Uterus (tissue), 2 donors: ENCODE measurements around the gene SIMC1.

Experiments
- CTCF ChIP-seq, 4 experiments: fragments of 200-600 bp in 2 of 4; fragments of 450-650 bp in 2 of 4; sonication (generic) in 2 of 4; IDR thresholded peaks; one replicate each; pipeline ENCODE4 v1.5.1; 2016 to 2019; ENCODE audit warnings: antibody characterized with exemption in 4 of 4, mild to moderate bottlenecking in 2 of 4, moderate library complexity in 1 of 4
- POLR2A ChIP-seq, 2 donors: fragments of 450-650 bp; IDR thresholded peaks; one replicate each; pipeline ENCODE4 v1.6.1; 2016; ENCODE audit warnings: antibody characterized with exemption in 2 of 2, mild to moderate bottlenecking in 1 of 2, moderate library complexity in 1 of 2

GRCh38 chr5:176359658-176360057 is 121.4 kb downstream of the SIMC1 start:
- TF ChIP-seq CTCF (IDR thresholded peaks at IDR 0.05): no peak
- no peak for TF ChIP-seq POLR2A (IDR thresholded peaks at IDR 0.05)
